ENCODE measurements around the gene SLC25A10. TPM values are rescaled to one million over a fixed set of nuclear protein-coding genes. Genes with fewer than 3 reads are reported as not detected.

SLC25A10 gene
- total RNA-seq, 1 donor from 2014 or later, result 23.7 TPM

GRCh38 chr17:81741049-81741593, 29.0 kb downstream of the SLC25A10 start:
- DNase-seq (ENCODE audit: low read depth), result no peak
- H3K36me3 ChIP-seq (ENCODE audit: control insufficient read depth, insufficient read depth, low read length), result no peaks in the 10 kb centered on the region
- H3K27me3 ChIP-seq (ENCODE audit: control insufficient read depth, insufficient read depth, low read length), result peaks cover 18% of the 10 kb centered on the region
- no peak overlapping the region for H3K4me3 ChIP-seq (ENCODE audit: low read depth, low read length)
- TF ChIP-seq CTCF (IDR thresholded peaks at IDR 0.05; ENCODE audit: insufficient read depth, low read length, poor library complexity, severe bottlenecking), result no peak

- TF ChIP-seq CTCF (IDR thresholded peaks at IDR 0.05; ENCODE audit: insufficient read depth, low read length, poor library complexity, severe bottlenecking), result no peak
- H3K36me3 ChIP-seq (ENCODE audit: control insufficient read depth, insufficient read depth, low read length), result no peaks in the 10 kb centered on the region
- no peak overlapping the region for H3K4me3 ChIP-seq (ENCODE audit: low read depth, low read length)
- peaks cover 17% of the 10 kb centered on the region for H3K27me3 ChIP-seq (ENCODE audit: control insufficient read depth, insufficient read depth, low read length)
- DNase-seq (ENCODE audit: low read depth), result no peak
These were observed 29.7 kb downstream of the SLC25A10 start for GRCh38 chr17:81741594-81742452.

Other genes starting within 250 kb of the SLC25A10 start
- 8,883 and 9,424 TPM in 2 replicates for gene ACTG1, start 199.5 kb upstream of the SLC25A10 start, total RNA-seq
- gene FSCN2, start 183.9 kb upstream of the SLC25A10 start, total RNA-seq, result 0.29 and 0.41 TPM in 2 replicates
- gene FAAP100, start 159.9 kb upstream of the SLC25A10 start, total RNA-seq, result 41.4 and 49.1 TPM in 2 replicates
- 61.4 and 73.3 TPM in 2 replicates for gene NPLOC4, start 75.2 kb upstream of the SLC25A10 start, total RNA-seq
- 0.17 and 0.68 TPM in 2 replicates for gene TSPAN10, start 75.1 kb upstream of the SLC25A10 start, total RNA-seq
- gene PDE6G, start 55.7 kb upstream of the SLC25A10 start, total RNA-seq, result 2.2 and 5.3 TPM in 2 replicates
- 31.3 and 41.7 TPM in 2 replicates for gene OXLD1, start 45.7 kb upstream of the SLC25A10 start, total RNA-seq
- 22.0 and 25.6 TPM in 2 replicates for gene CCDC137, start 45.5 kb upstream of the SLC25A10 start, total RNA-seq
- 58.9 and 67.1 TPM in 2 replicates for gene ARL16, start 28.5 kb upstream of the SLC25A10 start, total RNA-seq
- gene HGS, start 28.3 kb upstream of the SLC25A10 start, total RNA-seq, result 215 and 239 TPM in 2 replicates
- 66.1 and 70.5 TPM in 2 replicates for gene MRPL12, start 8.9 kb upstream of the SLC25A10 start, total RNA-seq
- gene GCGR, start 91.9 kb downstream of the SLC25A10 start, total RNA-seq, result not detected in 2 replicates
- 131 and 137 TPM in 2 replicates for gene MCRIP1, start 121.0 kb downstream of the SLC25A10 start, total RNA-seq
- gene PPP1R27, start 122.8 kb downstream of the SLC25A10 start, total RNA-seq, result 0.38 TPM in 1 of 2 replicates, not detected in the other
- gene P4HB, start 148.3 kb downstream of the SLC25A10 start, total RNA-seq, result 870 and 1,165 TPM in 2 replicates
- gene ARHGDIA, start 159.1 kb downstream of the SLC25A10 start, total RNA-seq, result 243 and 355 TPM in 2 replicates
- 143 and 151 TPM in 2 replicates for gene ALYREF, start 179.3 kb downstream of the SLC25A10 start, total RNA-seq
- 205 and 232 TPM in 2 replicates for gene ANAPC11, start 179.4 kb downstream of the SLC25A10 start, total RNA-seq
- gene NPB, start 190.0 kb downstream of the SLC25A10 start, total RNA-seq, result 1.2 and 1.9 TPM in 2 replicates
- gene PCYT2, start 199.1 kb downstream of the SLC25A10 start, total RNA-seq, result 30.4 and 41.1 TPM in 2 replicates
- 26.4 and 31.3 TPM in 2 replicates for gene SIRT7, start 205.9 kb downstream of the SLC25A10 start, total RNA-seq
- gene MAFG, start 215.5 kb downstream of the SLC25A10 start, total RNA-seq, result 39.7 and 41.1 TPM in 2 replicates
- gene PYCR1, start 225.0 kb downstream of the SLC25A10 start, total RNA-seq, result 132 and 166 TPM in 2 replicates
- gene MYADML2, start 234.9 kb downstream of the SLC25A10 start, total RNA-seq, result not detected in 2 replicates
- 0.17 TPM in 1 of 2 replicates, not detected in the other for gene NOTUM, start 248.9 kb downstream of the SLC25A10 start, total RNA-seq

All from kidney epithelial cell (primary cell).